RWPE2 (cell line): Measurements from ENCODE around the gene SFXN4.

Source experiments
- ATAC-seq: fragments of 200-7000 bp; cut with Tn5 transposase; 3 replicates; pipeline ENCODE4 v1.9.1; 2021; ENCODE audit warnings: low read depth
- DNase-seq: peaks from one replicate; pipeline ENCODE4 v3.0.0-alpha.2; 2020; ENCODE audit warnings: low spot score
- H3K27ac ChIP-seq: fragments of 450-650 bp; 2 replicates; pipeline ENCODE4 v1.5.1; 2017; ENCODE audit warnings: mild to moderate bottlenecking; ENCODE audit not compliant: poor library complexity, severe bottlenecking
- H3K27me3 ChIP-seq: fragments of 250-450 bp; sonication (Bioruptor Pico); 2 replicates; pipeline ENCODE4 v1.5.1; 2021; ENCODE audit warnings: mild to moderate bottlenecking, moderate library complexity; ENCODE audit not compliant: insufficient read depth, poor library complexity, severe bottlenecking
- H3K36me3 ChIP-seq: fragments of 250-450 bp; sonication (Bioruptor Pico); 2 replicates; pipeline ENCODE4 v1.5.1; 2020; ENCODE audit warnings: low read depth, mild to moderate bottlenecking, moderate library complexity
- H3K4me1 ChIP-seq: fragments of 250-450 bp; sonication (Bioruptor Pico); 2 replicates; pipeline ENCODE4 v1.5.1; 2021; ENCODE audit warnings: mild to moderate bottlenecking, moderate library complexity; ENCODE audit not compliant: insufficient read depth, poor library complexity, severe bottlenecking
- H3K4me3 ChIP-seq: fragments of 250-450 bp; sonication (Bioruptor Pico); 2 replicates; pipeline ENCODE4 v1.5.1; 2021; ENCODE audit warnings: mild to moderate bottlenecking, moderate library complexity; ENCODE audit not compliant: severe bottlenecking
- H3K9me3 ChIP-seq: fragments of 250-450 bp; sonication (Bioruptor Pico); 2 replicates; pipeline ENCODE4 v1.5.1; 2021; ENCODE audit warnings: mild to moderate bottlenecking, moderate library complexity; ENCODE audit not compliant: severe bottlenecking
- TF ChIP-seq, protein P1 (sequence below): fragments of 450-650 bp; IDR thresholded peaks from one replicate; pipeline ENCODE4 v1.5.1; 2017; ENCODE audit warnings: mild to moderate bottlenecking, moderate library complexity; ENCODE audit not compliant: poor library complexity, severe bottlenecking

Gene SFXN4

DNA sequence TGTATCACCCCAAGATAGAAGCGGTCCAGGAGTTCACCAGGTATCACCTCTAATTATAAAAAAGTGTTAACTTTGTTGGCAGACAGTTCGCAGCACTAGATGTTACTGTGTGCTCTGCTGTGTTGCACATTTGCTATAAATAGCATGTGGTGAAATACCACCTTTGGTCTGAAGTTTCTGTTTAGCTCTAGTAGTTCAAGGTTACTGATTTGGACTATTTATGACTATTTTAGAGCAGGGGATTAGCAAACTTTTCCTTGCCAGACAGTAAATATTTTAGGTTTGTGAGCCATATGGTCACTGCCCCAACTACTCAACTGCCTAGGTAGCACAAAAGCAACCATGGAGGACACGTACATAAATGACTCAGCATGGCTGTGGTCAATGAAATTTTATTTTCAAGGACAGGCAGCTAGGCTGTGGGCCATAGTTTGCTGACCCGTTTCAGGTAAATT, 45.1 kb downstream of the SFXN4 start:
- H3K27me3 ChIP-seq = no peaks in the 10 kb centered on the region
- H3K9me3 ChIP-seq = no peaks in the 10 kb centered on the region
- DNase-seq (no peak), ATAC-seq (no peak)
- TF ChIP-seq, protein P1, sequence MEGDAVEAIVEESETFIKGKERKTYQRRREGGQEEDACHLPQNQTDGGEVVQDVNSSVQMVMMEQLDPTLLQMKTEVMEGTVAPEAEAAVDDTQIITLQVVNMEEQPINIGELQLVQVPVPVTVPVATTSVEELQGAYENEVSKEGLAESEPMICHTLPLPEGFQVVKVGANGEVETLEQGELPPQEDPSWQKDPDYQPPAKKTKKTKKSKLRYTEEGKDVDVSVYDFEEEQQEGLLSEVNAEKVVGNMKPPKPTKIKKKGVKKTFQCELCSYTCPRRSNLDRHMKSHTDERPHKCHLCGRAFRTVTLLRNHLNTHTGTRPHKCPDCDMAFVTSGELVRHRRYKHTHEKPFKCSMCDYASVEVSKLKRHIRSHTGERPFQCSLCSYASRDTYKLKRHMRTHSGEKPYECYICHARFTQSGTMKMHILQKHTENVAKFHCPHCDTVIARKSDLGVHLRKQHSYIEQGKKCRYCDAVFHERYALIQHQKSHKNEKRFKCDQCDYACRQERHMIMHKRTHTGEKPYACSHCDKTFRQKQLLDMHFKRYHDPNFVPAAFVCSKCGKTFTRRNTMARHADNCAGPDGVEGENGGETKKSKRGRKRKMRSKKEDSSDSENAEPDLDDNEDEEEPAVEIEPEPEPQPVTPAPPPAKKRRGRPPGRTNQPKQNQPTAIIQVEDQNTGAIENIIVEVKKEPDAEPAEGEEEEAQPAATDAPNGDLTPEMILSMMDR = no peak
- H3K27ac ChIP-seq = no peak overlapping the region
- no peak overlapping the region for H3K4me3 ChIP-seq
- H3K36me3 ChIP-seq = peaks cover 70% of the 10 kb centered on the region
- no peaks in the 10 kb centered on the region for H3K4me1 ChIP-seq

DNA sequence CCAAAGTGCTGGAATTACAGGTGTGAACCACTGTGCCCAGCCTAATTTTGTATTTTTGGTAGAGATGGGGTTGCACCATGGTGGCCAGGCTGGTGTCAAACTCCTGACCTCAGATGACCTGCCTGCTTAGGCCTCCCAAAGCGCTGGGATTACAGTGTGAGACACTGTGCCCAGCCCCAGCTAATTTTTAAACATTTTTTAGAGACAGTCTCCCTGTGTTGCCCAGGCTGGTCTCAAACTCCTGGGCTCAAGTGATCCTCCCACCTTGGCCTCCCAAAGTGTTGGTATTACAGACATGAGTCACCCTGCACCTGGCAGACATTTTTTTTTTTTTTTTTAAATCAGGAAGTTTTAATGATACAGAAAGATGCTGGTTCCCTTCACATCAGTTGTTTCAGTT, 46.1 kb downstream of the SFXN4 start:
- H3K36me3 ChIP-seq = peaks cover 67% of the 10 kb centered on the region
- DNase-seq = no peak

DNA sequence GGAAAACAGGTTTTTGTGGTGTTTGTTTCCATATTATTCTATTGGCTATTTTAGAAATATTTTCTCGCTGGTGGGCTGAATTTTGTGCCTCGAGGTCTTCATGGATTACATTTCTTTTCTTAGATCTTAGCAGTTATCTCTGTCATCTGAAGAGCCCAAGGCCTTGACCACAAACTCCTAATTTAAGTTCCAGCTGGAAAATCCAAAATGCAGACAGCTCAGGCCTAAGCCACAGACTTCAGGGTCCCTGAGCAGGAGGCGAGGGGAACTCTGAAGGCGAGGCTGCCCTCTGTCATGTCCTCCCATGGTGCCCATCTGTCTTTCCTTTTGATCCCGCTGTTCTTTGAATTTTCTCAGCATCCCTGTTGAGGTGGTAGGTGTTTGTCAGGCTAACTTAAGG, 47.3 kb downstream of the SFXN4 start:
- Histone ChIP-seq H3K4me3 (no peak overlapping the region), H3K36me3 (peaks cover 75% of the 10 kb centered on the region), H3K9me3 (no peaks in the 10 kb centered on the region), H3K27me3 (no peaks in the 10 kb centered on the region), H3K27ac (no peak overlapping the region), H3K4me1 (peaks cover 11% of the 10 kb centered on the region)
- no peak for DNase-seq
- TF ChIP-seq, protein P1 = no peak
- ATAC-seq = no peak

More for the DNA sequence above, 46.1 kb downstream of the SFXN4 start:
- TF ChIP-seq, protein P1 = no peak
- Histone ChIP-seq H3K4me3 (no peak overlapping the region), H3K27ac (no peak overlapping the region), H3K27me3 (no peaks in the 10 kb centered on the region), H3K9me3 (no peaks in the 10 kb centered on the region), H3K4me1 (no peaks in the 10 kb centered on the region)
- no peak for ATAC-seq

DNA sequence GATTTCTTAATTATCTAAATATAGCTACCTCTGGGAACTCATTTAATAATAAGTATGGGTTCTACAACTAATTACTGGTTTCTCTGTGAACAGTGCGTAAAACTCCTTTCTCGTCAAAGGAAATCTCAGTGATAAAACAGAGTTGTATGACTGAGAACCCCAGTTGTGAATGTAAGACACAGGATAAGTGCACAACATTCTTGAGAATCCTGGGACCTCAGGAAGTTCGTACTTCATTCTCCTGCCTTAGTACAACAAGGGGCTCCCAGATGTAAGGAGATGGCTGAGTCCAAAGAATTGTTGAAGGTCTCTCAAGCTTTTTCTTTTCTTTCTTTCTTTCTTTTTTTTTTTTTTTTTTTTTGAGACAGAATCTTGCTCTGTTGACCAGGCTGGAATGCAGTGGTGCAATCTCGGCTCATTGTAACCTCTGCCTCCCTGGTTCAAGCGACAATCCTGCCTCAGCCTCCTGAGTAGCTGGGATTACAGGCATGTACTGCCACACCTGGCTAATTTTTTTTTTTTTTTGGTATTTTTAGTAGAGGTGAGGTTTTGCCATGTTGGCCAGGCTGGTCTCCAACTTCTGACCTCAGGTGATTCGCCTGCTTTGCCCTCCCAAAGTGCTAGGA, 49.1 kb downstream of the SFXN4 start:
- DNase-seq (no peak), ATAC-seq (no peak)
- no peaks in the 10 kb centered on the region for H3K27me3 ChIP-seq
- no peaks in the 10 kb centered on the region for H3K9me3 ChIP-seq
- peaks cover 75% of the 10 kb centered on the region for H3K36me3 ChIP-seq
- TF ChIP-seq, protein P1 = no peak
- peaks cover 20% of the 10 kb centered on the region for H3K4me1 ChIP-seq
- no peak overlapping the region for H3K4me3 ChIP-seq
- H3K27ac ChIP-seq = no peak overlapping the region

DNA sequence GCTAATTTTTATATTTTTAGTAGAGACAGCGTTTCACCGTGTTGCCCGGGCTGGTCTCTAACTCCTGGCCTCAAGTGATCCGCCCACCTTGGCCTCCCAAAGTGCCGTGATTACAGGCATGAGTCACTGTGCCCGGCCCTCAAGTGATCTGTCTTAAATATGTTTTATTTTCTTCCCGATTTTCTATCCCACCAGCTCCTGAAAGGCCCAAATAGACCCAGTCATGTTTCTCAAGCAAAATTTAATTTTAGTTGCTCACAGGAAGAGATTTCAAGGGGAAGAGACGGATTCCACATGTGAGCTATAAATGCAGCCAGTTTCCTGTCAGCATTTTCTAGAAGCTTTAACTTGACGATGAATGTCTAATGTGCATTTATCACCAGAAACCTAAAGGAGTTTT, 49.6 kb downstream of the SFXN4 start:
- H3K4me1 ChIP-seq = peaks cover 21% of the 10 kb centered on the region
- TF ChIP-seq, protein P1 = no peak
- no peaks in the 10 kb centered on the region for H3K27me3 ChIP-seq
- no peak overlapping the region for H3K4me3 ChIP-seq
- H3K9me3 ChIP-seq = no peaks in the 10 kb centered on the region
- DNase-seq (no peak), ATAC-seq (no peak)
- no peak overlapping the region for H3K27ac ChIP-seq
- H3K36me3 ChIP-seq = peaks cover 73% of the 10 kb centered on the region
